ENCODE data around the gene SPATC1L.

Gene SPATC1L

DNA sequence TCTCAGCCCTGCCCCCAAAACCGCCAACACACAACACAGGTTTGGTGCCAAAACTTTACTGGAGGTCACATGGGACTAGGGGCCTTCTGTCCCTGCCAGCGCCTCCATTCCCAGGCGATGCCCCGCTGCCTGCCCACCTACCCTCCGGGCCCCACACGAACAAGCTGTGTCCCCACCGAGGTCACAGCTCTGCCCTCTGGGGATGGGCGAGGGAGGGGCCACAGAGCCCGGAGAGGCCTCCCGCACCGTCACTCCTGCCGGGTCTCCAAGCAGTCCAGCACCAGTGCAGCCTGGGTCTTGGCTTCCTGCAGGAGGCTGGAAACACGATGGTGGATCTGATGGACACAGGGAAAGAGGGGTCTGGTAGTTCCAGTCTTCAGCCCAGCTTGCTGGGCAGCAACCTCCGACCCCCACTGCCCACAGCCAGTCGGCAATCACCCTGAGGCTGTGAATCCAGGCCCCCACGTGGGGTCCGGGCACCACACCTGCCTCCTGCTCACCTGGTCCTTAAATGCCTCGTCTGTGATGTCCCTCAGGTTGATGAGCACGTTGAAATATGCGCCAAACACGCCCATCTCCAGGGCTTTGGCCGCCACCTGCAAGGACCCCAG, 47.4 kb downstream of the SPATC1L start:
- DNase-seq (ENCODE audit: low read depth in 2 of 3, low spot score in 1 of 3): no peak

DNA sequence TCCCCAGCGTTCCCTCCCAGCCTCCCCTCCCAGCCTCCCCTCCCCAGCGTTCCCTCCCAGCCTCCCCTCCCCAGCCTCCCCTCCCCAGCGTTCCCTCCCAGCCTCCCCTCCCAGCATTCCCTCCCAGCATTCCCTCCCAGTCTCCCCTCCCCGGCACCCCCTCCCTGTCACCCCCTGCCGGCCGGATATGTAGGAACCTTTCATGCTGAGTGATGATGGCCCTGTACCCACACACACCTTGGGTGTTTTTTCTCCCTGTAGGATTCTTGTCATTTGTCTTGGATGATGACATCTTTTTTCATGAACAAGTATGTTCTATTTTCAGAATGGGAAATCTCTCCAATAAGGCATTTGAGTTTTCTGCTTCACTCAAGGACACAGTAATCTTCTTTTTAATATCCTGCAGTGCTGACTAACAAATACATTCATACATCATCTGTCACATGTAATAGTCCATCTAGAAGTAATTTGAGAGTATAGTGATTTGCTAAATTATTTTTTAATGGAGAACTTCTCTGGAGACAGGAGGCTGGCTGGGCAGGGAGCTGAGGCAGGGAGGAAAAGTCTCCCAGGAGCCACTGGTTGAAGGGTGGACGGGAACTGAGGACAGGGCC, 48.4 kb downstream of the SPATC1L start:
- DNase-seq (ENCODE audit: low read depth in 2 of 3, low spot score in 1 of 3): no peak

DNA sequence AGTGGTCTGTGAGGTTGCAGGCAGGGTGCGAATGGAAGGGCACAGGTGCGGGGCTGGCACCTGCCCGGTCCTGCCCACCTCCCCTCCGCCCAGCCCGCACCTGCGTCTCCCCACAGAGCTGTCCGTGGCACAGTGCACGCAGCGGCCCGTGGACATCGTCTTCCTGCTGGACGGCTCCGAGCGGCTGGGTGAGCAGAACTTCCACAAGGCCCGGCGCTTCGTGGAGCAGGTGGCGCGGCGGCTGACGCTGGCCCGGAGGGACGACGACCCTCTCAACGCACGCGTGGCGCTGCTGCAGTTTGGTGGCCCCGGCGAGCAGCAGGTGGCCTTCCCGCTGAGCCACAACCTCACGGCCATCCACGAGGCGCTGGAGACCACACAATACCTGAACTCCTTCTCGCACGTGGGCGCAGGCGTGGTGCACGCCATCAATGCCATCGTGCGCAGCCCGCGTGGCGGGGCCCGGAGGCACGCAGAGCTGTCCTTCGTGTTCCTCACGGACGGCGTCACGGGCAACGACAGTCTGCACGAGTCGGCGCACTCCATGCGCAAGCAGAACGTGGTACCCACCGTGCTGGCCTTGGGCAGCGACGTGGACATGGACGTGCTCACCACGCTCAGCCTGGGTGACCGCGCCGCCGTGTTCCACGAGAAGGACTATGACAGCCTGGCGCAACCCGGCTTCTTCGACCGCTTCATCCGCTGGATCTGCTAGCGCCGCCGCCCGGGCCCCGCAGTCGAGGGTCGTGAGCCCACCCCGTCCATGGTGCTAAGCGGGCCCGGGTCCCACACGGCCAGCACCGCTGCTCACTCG, 52.2 kb downstream of the SPATC1L start:
- DNase-seq (ENCODE audit: low read depth in 2 of 3, low spot score in 1 of 3): no peak

DNA sequence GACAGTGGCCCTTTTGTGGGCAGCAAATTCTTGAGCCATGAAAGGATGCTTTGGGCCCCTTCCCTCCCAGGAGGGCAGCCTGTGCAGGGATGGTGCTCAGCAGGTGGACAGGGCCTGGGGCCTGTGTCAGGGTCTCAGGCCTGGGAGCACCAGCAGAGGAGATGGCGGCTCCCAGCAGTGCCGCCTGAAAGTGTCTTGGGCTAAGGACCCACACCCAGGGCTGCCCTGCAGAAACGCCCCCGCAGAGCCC, 52.7 kb downstream of the SPATC1L start:
- no peak for DNase-seq (ENCODE audit: low read depth in 2 of 3, low spot score in 1 of 3)

DNA sequence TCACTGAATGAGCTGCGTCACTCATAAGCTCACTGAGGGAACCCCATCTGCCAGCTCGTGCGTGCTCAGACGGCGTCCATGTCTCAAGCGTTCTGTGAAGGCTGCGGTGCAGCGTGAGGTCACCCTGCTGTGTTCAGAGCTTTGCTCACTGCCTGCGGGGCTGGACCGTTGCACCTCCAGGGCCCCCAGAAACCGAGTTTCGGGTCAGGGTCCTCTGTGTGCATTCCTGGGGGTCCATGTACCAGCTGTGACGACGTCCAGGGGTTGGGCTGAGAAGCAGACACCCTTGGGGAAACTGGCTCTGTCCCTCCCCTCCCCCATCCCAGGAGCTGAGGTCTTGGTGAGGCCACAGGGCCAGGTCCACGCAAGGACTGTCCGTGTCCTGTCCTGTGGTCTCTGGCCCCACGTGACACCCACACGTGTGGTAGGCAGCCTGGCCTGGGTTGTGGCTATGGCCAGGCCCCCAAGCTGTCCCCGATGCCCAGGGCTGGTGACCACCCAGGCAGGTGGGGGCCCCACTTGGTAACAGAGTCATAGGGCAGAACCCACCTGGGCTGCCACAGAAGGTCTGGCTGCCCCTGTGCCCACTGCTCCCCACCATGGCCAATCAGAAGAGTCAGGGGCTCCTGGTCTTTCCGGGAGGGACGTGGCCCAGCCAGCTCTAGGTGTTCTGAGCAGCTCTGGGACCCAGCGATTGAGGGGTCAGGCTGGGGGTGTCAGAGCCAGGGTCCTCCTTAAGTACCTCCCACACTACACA, 53.2 kb downstream of the SPATC1L start:
- DNase-seq (ENCODE audit: low read depth in 2 of 3, low spot score in 1 of 3): no peak

DNA sequence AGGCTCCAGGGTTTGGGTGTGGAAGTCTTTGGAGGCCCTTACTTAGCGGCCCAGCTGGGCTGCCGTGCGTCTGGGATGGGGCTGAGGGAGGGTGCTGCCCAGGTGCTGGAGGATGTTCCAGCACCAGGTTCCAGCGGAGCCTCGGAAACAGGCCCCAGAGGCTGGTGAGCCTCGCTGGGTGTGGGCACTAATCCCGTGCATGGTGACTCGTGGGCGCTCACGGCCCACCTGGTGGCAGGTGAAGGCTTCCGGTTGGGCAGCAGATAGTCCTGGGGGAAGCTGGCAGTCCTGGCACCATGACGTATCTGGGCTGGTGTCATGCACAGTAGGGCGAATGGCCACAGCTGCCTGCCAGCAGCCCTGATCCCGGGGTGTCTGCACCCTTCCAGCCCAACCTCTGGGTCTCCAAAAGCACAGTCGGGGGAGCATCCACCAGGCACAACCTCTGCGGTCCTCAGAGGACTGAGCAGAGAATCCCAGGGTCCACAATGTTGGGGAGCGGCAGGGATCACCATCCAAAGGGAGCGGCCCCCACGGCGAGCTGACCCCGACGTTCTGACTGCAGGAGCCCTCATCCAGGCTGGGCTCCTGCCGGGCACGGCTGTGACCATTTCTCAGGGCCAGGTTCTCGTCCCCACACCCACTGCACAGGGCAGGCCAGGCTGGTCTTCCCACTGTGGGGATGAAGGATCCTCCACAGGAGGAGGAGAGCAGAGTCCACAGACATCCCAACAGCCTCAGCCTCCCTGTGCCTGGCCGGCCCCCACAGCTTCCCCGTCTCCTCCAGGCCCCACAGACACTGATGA, 54.2 kb downstream of the SPATC1L start:
- DNase-seq (ENCODE audit: low read depth in 2 of 3, low spot score in 1 of 3): no peak

DNA sequence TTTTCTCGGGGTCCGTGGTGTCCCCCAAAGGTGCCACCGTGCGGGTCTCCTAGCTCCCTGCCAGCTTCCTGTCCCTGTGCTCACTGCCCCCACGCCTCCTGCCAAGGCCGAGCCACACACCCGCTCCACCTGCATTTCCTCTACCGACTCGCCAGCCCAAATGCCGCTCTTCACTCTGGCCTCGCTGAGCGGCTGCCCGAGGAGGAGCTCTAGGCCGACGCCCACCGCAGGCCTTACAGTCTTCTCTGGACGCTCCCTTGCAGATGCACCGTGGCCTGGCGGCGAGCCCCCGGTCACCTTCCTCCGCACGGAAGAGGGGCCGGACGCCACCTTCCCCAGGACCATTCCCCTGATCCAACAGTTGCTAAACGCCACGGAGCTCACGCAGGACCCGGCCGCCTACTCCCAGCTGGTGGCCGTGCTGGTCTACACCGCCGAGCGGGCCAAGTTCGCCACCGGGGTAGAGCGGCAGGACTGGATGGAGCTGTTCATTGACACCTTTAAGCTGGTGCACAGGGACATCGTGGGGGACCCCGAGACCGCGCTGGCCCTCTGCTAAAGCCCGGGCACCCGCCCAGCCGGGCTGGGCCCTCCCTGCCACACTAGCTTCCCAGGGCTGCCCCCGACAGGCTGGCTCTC, 55.2 kb downstream of the SPATC1L start:
- no peak for DNase-seq (ENCODE audit: low read depth in 2 of 3, low spot score in 1 of 3)

DNA sequence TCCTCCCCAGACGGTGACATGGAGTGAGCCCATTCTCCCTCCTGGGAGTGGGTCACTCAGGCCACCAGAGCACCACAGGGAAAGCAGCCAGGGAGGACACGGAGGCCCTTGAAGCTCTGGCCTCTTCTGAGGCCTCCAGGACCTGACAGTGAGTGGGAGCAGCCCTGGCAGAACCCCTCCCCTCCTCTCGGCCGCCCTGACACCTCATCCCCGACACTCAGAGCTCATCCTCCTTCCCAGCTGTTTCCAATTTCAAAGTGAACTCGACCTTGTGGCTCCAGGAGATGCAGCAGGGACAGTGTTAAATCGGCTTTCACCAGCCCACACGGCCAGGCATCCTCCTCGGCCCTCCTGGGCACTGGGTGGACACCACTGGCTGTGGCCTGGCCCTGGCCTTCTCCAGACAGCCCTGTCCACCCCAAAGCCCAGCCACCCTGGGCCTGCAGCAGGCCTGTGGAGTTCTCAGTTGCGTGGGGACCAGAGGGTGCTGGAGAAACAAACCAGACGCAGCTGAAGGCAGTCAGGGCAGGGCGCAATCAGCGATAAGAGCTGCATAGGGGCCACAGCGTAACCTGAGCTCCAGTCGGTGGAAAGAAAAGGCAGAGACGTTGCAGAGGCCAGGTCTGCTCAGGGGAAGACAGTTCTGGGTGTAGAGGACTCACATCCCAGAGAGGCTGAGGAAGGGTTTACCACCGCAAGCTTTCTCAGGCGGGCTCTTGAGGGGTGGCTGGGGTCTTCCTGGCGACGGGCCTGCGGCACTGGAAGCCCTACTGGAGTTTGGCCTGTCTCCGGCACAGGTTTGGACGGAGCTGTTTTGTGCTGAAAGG, 55.9 kb downstream of the SPATC1L start:
- DNase-seq (ENCODE audit: low read depth in 2 of 3, low spot score in 1 of 3): no peak

DNA sequence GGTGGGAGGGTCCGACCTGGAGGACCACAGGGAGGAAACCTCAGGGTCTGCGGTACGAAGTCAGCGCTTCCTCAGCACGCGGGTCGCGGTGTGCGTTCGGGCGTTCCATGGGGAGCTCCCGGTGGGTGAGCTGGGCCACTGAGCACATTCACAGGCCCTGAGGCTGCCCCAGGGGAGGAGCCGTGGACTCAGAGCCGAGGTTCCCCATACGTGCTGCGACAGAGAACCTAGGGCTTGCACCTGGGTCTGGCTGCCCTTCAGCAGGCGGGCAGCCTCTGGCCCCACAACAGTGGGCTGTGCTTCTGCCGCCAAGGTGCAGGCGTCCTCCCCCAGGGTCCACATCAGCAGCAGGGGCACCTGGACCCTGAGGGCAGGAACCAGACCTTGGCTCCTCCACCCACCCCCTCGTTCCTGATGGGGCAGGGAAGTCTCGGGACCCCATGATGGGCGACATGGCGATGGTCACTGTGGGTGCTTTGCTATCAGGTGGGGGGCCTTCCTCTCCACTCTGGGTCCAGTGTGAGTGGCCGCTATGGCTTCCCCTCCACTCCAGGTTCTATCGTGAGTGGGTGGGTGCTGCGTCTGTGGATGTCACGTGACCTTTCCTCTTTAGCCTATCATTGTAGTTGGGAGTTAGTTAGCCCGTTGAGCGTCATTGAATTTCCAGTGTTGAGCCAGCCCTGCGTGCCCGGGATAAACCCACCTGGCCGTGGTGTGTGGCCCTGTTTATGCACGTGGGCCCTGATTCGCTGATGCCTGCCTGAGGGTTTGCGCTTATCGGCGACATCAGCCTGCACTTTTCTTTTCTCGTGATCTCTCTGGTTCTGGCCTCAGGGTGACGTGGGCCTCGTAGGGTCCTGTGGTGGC, 56.8 kb downstream of the SPATC1L start:
- no peak for DNase-seq (ENCODE audit: low read depth in 2 of 3, low spot score in 1 of 3)

DNA sequence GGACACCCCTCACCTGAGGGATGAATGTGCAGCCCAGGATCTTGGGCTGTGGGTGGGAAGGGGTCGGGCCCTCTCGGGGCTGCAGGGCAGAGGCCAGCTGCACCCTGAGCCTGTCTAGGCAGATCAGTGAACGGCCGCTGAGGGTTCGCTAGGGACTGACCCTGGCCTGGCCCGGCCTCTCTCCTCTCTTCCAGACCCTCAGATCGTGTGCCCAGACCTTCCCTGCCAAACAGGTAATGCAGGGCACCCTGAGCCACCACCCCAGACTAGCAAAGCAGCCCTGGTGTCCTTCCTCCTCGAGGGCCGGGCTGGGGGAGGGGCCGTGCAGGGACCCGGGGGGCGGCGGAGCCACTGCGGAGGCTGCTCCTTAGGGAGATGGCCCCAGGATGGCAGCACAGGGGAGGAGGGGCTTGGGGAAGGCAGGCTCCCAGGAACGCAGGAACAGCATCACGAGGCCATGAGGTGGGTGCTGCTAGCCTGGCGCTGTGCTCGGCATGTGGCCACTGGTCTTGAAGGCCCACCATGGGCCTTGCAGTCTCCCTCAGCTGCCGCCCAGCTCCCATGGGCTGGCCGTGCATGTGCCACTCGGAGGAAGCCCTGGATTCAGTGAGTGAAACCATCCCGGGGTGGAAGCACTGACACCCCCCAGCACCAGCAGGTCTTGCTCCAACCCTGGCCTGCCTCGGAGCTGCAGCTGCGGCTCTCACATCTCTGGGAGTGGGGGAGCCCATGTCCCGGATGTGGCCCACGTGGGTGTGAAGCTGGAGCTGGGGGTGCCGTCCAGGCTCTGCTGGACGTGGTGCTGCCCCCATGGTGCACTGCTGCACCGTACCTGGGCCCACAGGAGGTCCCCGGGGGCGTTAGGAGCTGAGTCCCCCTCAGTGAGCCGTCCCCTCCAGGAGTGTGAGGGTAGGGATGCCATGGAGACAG, 57.7 kb downstream of the SPATC1L start:
- DNase-seq (ENCODE audit: low read depth in 2 of 3, low spot score in 1 of 3): no peak

DNA sequence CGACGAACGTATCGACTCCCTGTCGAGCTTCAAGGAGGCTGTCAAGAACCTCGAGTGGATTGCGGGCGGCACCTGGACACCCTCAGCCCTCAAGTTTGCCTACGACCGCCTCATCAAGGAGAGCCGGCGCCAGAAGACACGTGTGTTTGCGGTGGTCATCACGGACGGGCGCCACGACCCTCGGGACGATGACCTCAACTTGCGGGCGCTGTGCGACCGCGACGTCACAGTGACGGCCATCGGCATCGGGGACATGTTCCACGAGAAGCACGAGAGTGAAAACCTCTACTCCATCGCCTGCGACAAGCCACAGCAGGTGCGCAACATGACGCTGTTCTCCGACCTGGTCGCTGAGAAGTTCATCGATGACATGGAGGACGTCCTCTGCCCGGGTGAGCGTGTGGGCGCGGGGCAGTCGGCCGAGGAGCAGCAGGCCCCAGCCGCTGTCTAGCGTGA, 58.4 kb downstream of the SPATC1L start:
- DNase-seq (ENCODE audit: low read depth in 2 of 3, low spot score in 1 of 3): no peak

DNA sequence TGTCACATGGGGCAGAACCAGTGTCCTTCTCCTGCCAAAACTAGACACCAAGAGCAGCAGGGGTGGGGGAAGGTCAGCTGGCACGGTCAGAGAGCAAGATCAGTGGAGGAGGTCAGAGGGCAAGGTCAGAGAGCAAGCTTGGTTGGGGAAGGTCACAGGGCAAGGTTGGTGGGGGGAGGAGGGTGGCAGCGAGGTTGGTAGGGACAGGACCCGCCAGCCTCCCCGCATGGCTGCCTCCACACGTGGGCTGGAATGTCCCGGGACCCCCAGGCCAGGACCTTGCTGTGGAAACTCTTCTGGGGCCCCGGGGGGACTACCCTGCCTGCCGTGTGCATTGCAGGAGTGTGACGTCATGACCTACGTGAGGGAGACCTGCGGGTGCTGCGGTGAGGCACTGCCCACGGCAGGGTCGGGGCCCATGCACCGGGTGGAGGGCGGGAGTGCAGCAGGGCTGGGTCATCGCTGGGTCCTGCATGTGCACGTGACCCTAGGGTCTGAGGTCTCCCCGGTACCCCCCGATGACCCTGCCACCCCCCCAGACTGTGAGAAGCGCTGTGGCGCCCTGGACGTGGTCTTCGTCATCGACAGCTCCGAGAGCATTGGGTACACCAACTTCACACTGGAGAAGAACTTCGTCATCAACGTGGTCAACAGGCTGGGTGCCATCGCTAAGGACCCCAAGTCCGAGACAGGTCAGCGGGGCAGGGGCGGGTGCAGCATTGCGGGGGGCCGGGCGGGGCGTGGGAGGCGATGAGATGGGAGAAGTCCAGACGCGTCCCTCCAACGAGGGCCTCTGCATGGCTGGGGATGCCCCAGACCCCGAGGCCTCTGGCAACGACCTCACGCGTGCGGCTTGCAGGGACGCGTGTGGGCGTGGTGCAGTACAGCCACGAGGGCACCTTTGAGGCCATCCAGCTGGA, 59.1 kb downstream of the SPATC1L start:
- DNase-seq (ENCODE audit: low read depth in 2 of 3, low spot score in 1 of 3): no peak

DNA sequence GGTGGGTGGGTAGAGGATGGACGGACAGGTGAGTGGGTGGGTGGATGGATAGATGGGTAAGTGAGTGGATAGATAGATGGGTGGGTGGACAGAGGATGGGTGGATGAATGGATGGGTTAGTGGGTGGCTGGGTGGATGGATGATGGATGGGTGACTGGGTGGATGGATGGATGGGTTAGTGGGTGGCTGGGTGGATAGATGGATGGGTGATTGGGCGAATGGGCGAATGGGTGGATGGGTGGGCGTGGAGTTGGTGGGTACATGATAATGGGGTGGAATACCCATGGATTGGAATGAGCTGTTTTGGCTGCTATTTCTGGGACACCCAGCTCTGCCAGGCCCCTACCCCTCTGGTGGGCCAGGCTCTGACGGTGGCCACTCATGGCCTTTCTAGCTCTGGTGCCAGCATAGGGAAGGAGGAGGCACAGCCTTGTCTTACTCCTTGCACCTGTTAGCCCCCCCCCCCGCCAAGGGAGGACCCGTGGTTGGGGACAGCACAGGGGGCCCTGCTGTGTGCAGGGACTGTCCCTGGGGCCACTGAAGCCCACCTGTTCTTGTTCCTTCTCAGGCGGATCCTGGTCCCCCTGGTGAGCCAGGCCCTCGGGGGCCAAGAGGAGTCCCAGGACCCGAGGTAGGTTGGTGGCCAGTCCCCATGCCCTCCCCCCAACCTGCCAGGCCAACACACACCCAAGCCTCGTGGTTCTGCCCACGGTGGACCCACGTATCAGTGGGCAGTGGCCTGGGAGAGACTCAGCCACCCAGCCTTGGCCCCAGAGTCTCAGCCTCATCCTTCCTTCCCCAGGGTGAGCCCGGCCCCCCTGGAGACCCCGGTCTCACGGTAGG, 60.0 kb downstream of the SPATC1L start:
- no peak for DNase-seq (ENCODE audit: low read depth in 2 of 3, low spot score in 1 of 3)

DNA sequence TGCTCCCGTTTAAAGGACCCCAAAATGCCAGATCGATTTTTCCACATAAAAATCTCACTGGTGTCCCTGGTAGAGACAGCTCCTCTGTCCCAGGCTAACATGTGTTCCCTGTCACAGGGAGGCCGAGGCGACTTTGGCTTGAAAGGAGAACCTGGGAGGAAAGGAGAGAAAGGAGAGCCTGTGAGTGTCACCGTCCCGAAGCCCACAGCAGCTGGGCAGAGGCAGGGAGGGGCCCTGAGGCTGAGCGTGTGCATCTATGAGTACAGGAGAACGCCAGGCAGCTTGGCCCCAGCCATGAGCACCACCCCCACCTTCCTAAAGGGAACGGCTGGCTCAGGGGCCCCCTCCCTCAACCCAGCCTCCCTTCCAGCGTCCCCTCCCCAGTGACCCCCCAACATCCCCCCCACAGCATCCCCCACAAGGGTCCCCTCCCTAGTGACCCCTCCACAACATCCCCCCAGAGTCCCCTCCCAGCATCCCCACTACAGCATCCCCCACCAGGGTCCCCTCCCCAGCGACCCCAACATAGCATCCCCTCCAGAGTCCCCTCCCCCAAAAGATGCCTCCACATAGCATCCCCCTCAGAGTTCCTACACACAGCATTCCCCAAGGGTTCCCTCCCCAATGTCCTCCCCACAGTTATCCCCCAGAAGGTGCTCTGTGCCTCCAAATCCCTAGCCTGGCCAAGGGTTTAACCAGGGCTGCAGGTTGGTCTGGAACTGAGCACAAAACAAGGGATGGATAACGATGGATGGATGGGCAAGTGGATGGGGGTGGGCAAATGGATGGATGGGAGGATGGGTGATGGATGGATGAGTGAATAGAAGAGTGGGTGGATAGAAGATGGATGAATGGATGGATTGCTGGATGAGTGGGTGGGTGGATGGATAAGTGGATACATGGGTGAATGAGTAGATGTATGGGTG, 61.2 kb downstream of the SPATC1L start:
- DNase-seq (ENCODE audit: low read depth in 2 of 3, low spot score in 1 of 3): no peak

DNA sequence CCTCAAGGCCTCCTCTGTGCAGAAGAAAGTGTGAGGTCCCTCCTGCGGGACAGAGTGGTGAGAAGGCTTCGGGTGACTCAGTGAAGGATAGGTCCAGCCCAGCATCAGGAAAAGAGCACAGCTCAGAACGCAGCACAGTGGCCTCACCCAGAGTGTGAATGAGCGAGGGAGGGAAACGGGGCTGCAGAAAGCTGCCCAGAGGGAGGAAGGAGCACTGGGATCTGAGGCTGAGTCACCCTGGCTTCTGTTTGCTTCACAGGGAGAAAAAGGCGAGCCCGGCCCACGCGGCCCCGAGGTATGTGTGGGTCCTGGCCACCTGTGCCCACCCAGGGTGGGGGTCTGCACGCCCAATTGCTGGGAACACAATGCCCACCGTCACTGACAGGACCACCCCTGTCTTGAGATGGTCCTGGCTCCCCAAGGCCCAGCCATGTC, 62.0 kb downstream of the SPATC1L start:
- no peak for DNase-seq (ENCODE audit: low read depth in 2 of 3, low spot score in 1 of 3)

Data from stimulated activated CD4-positive, alpha-beta T cell treated with anti-CD3 and anti-CD28 coated beads, Interleukin-12 subunit alpha, Interleukin-12 subunit beta, amount 100 ng/mL, for 48 hours (primary cell).